Measurements from ENCODE around the gene DNAH5.

Gene DNAH5

DNA sequence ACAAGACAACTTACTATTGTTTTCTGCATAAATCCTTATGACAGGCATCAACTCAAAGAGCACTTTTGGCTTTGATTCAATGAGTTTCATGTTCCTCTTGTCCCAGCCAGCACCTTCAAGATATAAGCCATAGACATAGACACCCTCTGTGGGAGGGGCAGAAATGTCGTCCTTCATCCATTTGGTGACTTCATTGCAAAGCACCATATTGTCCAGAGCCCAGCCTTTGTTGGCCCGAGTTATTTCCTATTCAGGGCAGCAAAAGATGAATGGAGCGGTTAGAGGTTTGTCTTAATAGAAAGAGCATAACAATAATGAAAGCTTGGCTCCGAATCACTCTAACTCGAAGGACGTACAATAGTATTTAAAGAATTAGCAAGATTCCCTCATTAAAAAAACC, 243.9 kb downstream of the DNAH5 start:
- DNase-seq (ENCODE audit: low read depth) = no peak

DNA sequence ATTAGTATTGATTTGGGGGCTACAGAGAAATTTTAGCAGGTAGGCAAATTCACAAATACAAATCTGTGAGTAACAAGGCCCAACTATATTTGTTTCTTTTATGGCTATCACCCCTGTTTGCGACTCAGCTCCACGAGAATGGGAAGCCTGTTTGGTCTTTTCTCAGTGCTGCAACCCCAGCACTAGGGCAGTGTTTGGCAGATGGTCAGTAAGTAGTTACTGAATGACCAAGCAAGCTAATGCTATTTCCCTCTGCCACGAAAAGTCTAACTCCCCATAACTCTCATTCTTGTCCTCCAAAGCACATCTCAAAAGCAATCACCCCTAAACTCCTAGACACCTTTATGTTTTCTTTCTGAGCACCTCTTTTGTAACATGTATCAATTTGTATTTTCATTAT, 245.6 kb downstream of the DNAH5 start:
- DNase-seq (ENCODE audit: low read depth) = no peak

DNA sequence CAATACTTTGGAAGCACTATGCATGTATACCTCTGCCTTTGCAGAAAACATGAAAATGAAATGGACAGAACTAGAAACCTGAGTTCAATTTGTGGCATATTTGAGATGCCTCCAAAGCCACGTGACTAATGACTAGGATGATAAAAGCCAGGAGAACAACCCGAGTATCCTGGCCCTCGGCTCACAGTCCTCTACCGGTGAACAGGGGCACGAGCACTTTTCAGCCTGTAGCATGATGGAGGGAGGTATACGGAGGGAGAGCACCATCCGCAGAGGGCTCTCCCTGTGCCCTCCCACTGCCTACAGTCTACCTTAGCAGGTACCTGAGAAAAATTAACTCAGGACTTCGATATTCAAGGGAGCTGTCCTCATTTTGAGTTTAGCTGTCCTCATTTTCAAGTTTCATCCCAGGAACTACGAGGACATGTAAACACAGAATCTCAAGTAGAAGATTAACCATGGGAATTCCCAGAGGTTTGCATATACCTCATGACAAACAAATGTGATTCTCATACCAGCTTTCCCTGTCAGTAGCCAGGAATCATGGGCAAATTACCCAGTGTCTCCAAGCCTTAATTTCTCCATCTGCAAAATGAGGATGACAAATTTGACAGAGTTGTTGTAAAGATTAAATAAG, 249.3 kb downstream of the DNAH5 start:
- DNase-seq (ENCODE audit: low read depth) = no peak

DNA sequence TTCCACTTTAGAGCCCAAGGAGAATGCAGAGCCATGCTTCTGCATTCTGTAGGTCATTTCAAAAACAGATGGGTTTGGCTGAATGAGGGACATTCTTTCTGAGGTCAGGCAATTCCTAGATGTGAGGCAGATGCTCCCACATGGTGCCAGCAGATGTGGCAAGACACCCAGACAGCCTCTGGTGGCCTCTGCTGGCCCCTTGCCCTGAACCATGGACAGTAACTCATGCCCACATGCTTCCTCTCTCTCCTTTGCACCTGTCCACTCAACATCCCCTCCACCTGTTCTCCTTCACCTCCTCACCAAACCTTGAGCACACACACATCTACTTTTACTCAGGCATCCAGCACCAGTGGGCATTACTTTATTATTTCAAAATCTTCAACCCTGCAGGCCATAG, 252.3 kb downstream of the DNAH5 start:
- no peak for DNase-seq (ENCODE audit: low read depth)

DNA sequence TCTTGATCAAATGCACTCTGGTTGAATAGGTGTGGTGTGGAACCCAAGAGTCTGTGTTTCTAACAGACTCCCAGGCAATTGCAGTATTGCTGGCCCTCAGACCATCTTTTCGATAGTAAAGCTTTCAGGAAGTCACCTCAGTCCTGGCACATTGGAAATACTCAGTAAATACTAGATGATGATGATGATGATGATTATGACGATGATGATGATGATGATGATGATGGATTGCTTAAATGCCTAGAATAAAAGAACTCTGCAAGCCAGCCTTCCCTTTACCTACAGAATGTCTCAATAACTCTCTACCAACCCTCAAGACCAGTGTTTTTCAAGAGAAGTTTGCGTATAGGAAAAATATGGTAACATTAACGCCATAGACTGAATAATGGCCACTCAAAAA, 268.0 kb downstream of the DNAH5 start:
- DNase-seq (ENCODE audit: low read depth) = no peak

DNA sequence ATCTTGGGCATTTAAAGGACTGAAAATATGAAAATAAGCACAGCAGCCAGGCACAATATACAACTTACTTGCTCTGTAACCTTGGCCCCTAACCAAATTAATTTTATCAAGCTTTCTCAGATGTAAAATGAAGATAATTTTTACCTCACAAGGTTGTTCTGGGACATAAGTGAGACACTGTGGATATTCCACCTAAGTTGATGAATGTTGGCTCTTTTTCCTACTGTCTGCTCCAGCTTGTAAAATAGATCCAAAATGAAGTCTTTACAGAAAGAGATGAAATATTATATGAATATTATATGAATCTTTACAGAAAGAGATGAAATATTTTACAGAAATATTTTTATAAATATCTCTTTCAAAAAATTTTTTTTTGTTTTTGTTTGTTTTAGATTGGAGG, 270.1 kb downstream of the DNAH5 start:
- DNase-seq (ENCODE audit: low read depth) = no peak

DNA sequence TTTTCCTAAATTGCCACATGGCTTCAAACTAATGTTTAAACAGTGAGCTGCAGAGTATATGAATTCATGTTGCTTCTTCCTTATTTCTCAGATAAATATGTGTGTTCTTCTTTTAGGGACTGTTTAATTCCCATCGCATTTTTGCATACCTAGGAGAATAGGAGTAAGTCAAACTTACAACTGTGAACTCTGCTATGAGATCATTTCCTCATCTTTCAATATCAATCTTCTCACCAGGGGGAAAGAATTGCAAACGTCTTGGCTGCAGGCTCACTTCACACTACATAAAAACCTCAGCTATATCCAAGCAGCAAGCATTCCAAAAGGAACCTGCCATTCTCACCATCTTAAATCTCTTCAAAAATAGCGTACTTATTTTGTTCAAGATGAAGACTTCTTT, 271.0 kb downstream of the DNAH5 start:
- no peak for DNase-seq (ENCODE audit: low read depth)

DNA sequence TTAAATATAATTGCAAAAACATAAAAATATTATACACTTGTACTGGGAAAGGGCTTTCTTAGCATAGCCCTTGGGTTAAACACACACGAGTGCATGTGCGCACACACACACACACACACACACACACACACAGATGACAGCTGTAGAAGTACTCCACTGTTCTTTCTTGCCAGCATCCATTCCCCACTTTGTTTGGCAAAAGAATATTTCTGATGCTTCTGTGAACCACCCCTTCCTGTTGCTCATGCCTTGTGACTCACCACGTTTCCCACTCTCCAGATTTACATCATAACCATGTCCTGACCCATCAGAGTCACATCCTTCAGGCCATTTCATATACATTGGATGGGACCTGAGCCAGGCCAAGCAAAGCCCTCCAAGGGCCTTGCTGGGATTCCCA, 280.1 kb downstream of the DNAH5 start:
- no peak for DNase-seq (ENCODE audit: low read depth)

DNA sequence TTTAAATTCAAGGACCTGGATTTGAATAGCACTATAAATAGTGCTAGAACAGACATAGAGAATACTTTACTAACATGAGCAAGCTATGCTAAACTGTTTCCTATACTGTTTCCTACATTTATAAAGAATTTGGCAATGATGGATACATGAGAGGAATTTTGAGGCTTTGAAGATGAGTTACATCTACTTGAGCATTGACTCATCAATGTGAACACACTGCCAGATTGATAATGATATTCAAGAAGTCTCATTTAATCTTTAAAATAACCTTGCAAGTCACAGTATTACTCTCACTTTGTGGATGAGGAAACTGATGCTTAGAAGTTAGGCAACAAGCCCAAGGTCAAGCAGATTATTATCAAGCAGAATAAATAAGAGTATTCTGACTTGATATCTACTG, 281.9 kb downstream of the DNAH5 start:
- no peak for DNase-seq (ENCODE audit: low read depth)

DNA sequence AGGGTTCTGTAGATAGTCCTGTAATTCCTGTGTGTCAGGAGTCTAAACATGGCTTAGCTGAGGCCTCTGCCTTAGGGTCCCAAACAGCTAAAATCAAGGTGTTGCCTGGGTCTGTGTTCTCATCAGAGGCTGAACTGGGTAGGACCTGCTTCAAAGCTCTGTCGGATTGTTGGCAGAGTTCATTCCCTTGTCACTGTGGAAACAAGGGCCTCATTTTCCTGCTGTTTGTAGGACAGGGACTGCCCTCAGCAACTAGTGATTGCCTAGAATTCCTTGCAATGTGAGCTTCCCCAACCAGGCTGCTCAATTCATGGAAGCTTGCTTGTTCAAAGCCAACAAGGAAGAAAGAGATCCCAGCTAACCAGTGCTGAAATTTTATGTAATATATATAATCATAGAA, 283.2 kb downstream of the DNAH5 start:
- DNase-seq (ENCODE audit: low read depth) = no peak

DNA sequence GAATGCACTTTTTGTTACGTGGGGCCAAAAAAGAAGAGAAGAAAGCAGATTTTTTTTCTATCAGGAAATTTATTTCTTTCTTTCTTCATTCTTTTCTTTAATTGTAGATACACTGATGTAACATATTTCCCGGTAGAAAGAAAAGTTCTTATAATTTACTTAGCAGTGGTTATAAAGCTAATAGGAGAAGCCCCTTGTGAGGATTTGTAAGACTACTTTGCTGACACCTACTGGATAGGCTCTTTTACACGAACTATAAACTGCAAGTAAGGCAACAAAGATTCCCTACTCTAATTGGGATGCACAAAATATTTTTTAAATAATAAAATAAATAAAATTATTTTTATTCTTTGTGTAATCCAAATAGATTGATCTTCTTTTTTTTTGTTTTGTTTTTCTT, 284.4 kb downstream of the DNAH5 start:
- DNase-seq (ENCODE audit: low read depth) = no peak

DNA sequence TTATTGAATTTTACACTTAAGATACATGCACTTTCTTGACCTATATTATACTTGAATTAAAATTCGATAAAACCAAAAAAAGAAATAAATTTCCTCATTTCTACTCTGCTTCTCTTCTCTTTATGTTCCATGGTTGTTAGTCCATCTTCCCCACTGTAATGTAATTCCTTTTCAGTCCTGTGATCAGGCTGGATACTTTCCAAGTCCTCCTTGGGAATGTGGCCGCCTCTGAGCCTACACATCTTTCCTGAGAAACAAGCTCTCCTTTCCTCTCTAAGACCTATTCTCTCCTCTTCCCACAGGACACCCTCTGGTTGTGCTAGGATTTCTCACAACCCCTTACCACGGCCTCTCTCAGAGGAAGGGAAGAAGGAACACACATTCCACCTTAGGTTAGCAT, 285.1 kb downstream of the DNAH5 start:
- no peak for DNase-seq (ENCODE audit: low read depth)

DNA sequence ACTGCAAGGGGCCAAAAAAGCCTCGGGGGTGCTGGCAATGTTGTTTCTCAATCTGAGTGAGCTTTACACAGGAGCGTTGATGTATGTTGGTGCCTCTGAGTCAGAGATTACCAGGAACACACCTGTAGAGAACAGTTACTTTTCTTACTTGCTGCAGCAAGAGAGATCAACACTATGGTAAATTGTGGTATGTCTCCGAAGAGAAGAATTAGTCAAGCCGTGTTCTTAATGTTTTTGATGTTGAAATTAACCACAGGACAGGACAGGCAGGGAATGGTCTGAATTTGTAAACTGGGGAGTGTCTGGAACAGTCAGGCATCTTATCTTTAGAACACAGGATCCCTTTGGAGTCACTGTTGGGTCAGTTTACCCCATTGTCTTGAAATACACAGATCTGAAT, 285.7 kb downstream of the DNAH5 start:
- no peak for DNase-seq (ENCODE audit: low read depth)

DNA sequence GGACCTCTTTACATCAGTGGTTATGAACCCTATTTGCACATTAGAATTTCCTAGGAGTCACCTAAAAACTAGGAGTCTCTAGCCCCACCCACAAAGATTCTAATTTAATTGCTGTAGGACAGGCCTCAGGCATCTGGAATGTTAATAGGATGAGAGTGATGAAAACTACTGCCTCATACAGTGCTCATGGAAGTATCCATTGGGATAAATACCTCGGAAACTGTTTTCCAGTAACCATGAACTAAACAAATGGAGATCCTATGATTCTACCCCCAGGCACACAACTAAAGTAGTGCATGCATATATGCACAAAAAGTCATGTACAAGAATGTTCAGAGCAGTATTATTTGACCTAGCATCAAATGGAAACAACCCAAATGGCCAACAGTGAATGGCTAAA, 286.3 kb downstream of the DNAH5 start:
- DNase-seq (ENCODE audit: low read depth) = no peak

DNA sequence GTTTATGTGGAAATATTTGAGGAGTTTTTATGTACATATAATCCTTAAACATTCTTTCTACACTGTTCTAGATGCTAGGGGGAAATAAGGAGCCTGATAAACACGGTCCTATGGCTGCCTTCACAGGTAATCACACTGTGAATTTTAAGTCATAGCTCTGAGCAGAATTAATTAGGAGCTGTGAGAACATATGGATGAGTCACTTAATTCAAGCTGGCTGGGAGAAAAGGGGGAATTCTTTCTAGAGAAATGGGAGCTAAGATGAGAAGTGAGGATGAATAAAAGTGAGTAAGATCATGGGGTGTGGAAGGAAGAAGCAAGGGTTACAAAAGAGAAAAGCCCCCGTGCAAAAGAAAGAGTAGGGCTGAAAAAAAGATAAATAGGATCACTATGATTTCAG, 290.8 kb downstream of the DNAH5 start:
- DNase-seq (ENCODE audit: low read depth) = no peak

DNA sequence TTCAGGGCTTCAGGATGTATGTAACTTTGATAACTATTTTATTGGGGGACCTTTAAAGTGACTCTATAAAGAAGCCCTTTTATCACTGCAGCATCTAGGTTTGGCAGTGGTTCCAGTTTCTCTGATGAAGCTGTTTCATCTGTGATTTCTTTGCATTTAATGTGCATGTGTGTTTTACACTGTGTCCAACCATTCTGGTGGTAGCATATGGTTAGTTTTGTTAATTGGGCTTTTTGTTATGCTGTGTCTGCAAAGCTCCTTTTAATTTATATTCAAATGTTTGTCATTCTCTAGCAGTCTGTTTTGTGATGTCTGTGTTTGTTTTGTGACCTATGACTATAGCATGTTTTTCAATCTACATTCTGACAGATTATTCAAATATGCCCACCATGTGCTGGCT, 294.8 kb downstream of the DNAH5 start:
- no peak for DNase-seq (ENCODE audit: low read depth)

DNA sequence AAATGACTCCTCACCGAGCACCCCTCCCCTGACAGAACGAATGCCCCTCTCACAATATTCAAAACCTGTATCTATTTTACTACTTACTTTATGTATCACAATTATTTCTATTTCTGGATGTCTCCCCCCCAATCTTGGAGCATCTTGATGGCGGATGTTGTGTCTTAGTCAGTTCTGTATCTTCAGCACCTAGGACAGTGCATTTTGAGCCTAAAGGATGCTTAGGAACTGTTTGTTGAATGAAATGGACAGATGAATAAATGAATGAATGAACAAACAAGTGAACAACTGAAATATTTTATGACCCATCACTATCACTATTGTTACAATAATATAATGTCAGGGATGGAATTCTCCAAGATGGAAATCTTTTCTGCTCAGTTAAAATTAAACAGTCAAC, 295.7 kb downstream of the DNAH5 start:
- DNase-seq (ENCODE audit: low read depth) = no peak

DNA sequence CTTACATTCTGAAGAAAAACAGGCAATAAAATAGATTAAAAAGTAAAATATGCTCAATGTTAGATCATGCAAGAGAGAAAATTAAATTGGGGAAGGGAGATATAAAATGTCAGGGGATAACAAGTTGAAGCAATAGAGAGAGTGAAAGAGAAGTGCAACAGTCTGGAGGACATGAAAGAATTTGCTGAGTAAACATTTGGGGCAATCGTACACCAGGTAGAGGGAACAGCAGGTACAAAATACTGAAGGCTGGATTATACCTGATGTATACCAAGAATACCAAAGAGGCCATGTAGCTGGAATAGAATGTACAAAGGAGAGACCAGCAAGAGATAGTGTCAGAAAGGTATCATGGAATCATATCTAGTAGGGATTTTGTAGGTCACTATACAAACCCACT, 300.8 kb downstream of the DNAH5 start:
- DNase-seq (ENCODE audit: low read depth) = no peak

DNA sequence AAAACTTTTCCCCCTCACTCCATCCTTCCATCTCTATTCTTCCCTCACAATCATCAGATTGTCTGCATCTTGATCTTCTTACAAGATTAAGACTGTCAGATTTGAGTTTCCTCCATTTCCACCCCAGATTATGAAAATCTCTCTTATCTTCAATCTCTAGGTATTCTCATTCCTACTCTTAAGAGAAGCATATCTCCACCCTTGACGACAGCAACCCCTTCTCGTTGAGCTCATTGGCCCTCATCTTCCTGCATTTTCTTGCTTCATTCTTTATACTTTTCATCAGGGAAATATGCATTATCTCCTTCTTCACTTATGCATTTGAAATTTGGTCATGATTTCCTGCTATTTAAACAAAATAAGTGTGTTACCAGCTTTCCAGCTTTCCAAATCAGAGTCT, 301.3 kb downstream of the DNAH5 start:
- DNase-seq (ENCODE audit: low read depth) = no peak
